Activated T-cell treated with anti-CD3 and anti-CD28 coated beads, Interleukin-2, amount 50 U/mL, for 24 hours (primary cell): ENCODE results near the gene AEBP1.
A peak's percentile ranks its signal among the peaks of the same experiment; 100 is the strongest.

Source experiments
- DNase-seq: peaks from one replicate; pipeline ENCODE4 v3.0.0-alpha.2; 2020
- H3K27ac Mint-ChIP-seq: 2 replicates; pipeline ENCODE4 v1.8.0; 2020; ENCODE audit warnings: mild to moderate bottlenecking, mixed read lengths
- H3K27me3 Mint-ChIP-seq: 2 replicates; pipeline ENCODE4 v1.8.0; 2020; ENCODE audit warnings: mixed read lengths
- H3K36me3 Mint-ChIP-seq: 2 replicates; pipeline ENCODE4 v1.8.0; 2020; ENCODE audit warnings: low read depth, mixed read lengths
- H3K4me1 Mint-ChIP-seq: 2 replicates; pipeline ENCODE4 v1.8.0; 2020; ENCODE audit warnings: low read depth, mixed read lengths
- H3K4me3 Mint-ChIP-seq: 2 replicates; pipeline ENCODE4 v1.8.0; 2020; ENCODE audit warnings: mild to moderate bottlenecking, moderate library complexity, mixed read lengths
- H3K9me3 Mint-ChIP-seq: 2 replicates; pipeline ENCODE4 v1.8.0; 2020; ENCODE audit warnings: mixed read lengths

Gene AEBP1

DNA sequence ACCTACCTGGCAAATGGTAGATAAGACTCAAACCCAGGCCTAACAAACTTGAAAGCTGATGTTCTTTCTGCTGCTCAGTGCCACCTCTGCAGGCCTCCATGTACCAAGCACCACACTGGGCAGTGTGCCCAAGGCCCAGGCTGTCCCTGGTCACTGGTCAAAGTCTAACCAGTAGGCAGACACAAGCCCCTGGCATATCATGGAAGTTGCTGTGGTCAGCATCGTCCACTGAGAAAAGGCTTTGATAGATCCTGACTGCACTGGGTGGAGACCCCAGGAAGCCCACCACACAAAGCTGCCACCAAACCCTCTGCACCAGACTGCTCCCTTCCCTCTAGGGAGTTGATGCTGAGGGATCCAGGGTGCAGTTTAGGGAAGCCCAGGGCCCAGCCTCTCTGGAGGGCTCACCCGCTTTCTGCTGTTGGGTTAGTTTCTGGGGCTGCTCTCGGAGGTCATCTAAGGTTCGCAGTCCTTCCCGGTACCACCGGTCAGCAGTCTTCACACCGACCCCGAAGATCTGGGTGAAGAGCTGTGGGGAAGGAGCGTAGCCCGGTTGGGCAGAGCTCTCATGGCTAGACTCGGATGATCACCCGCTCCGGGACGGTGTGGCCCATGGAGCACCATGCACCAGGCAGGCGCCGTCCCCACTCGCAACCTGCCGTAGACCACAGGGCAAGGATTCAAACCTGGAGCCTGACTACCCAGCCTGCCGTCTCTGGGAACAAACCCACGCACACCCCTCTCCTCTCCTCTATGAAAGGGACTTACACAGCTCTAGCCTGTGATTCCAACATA lies 27.8 kb upstream of the AEBP1 start:
- Mint-ChIP-seq H3K27ac (peak overlapping the region; percentile 92), H3K9me3 (no peaks in the 10 kb centered on the region), H3K36me3 (peaks cover 99% of the 10 kb centered on the region), H3K4me3 (no peak overlapping the region), H3K4me1 (peaks cover 58% of the 10 kb centered on the region), H3K27me3 (no peaks in the 10 kb centered on the region)
- no peak for DNase-seq

DNA sequence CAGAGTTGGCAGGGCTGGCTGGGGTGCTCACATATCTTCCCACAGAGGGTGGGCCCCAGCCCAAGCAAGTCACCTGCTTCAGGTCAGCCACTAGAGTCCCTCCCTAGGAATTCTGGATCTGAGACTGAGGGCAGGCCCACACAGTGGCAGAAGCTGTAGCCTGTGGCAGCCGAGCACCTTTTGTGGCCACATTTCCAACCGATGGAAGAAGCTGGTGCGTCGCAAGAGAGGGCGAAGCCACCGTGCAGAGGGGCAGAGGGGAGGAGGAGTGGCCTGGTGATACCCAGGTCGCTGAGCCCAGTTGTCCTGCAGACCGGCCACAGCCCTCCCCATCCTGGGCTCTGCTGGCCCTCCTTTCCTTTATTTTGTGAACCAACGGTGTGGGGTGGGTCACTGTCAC lies 27.1 kb upstream of the AEBP1 start:
- peaks cover 100% of the 10 kb centered on the region for H3K36me3 Mint-ChIP-seq
- H3K9me3 Mint-ChIP-seq, result no peaks in the 10 kb centered on the region
- no peak for DNase-seq
- H3K4me1 Mint-ChIP-seq, result peaks cover 59% of the 10 kb centered on the region
- H3K4me3 Mint-ChIP-seq, result no peak overlapping the region
- peak overlapping the region; percentile 92 for H3K27ac Mint-ChIP-seq
- H3K27me3 Mint-ChIP-seq, result no peaks in the 10 kb centered on the region

DNA sequence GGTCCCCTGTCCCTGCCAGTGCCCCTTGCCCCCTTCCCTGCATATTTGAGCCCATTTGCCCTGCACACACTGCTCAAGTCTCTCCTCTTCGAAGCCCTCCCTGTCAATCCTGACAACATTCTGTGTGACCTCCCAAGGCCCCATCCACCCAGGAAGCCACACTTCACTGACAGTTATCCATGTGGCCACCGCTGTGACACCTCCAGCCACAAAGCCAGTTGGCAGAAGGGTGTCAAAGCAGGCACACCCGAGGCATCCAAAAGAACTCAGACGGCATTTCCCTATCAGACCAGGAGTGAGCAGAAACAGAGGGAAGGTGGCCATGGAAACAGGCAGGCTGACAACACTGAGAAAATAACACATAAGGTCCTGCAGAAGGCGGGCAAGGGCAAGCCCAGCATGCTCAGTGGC lies 26.5 kb upstream of the AEBP1 start:
- Mint-ChIP-seq H3K36me3 (peaks cover 95% of the 10 kb centered on the region), H3K4me1 (peaks cover 54% of the 10 kb centered on the region), H3K9me3 (no peaks in the 10 kb centered on the region), H3K27me3 (no peaks in the 10 kb centered on the region), H3K4me3 (no peak overlapping the region), H3K27ac (peak overlapping the region; percentile 92)
- DNase-seq, result no peak

DNA sequence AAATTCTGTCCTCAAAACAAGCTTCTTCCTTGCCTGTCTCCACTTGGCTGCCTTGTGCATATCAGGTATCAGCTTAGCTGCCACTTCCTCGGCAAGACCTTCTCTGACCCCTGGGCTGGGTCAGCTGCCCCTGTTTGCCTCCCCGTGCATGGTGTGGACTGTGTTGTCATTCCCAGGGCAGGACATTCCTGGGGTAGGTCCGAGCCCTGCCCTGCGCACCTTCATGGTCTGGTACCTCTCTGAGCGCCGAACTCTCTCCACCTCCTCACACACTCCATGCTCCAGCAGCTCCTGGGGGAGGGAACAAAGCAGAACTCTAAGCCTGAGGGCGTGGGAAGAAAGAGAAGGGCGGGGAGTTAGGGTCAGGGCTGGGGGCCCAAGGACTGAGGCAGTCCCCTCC lies 25.6 kb upstream of the AEBP1 start:
- DNase-seq, result no peak
- no peak overlapping the region for H3K4me3 Mint-ChIP-seq
- H3K9me3 Mint-ChIP-seq, result no peaks in the 10 kb centered on the region
- peaks cover 87% of the 10 kb centered on the region for H3K36me3 Mint-ChIP-seq
- peaks cover 58% of the 10 kb centered on the region for H3K4me1 Mint-ChIP-seq
- no peaks in the 10 kb centered on the region for H3K27me3 Mint-ChIP-seq
- H3K27ac Mint-ChIP-seq, result peak overlapping the region; percentile 92

DNA sequence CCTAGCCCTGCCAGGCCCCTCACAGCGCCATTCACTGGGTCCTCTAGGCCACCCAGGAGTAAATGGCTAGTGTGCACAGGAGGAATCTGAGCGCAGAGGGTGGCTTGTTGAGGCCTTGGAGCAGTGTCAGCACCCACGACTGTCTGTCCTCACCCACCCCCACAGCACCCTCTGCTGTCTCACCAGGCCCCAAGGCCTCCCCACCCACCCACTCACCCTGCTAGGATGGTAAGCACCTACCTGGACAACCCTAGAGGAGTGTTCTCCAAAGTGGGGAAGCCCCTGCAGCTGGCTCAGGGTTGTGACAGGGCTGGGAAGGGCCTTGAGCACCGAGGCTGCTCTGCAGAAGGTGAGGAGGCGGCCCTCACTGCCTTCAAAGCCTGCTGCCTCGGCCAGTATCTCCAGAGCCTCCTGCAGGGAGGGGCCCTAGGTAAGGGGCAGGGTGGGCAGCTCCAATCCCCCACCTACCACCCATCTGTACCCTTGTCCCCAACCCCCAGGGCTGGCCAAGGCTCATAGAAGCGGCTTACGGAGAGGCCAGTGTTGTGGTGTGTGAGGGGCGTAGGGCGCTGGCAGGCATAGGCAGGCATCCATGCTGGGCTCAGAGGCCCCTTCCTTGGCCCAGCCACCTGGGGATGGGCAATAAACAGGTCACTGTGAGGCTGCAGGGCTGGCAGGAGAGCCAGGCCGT lies 24.7 kb upstream of the AEBP1 start:
- DNase-seq, result no peak
- Mint-ChIP-seq H3K9me3 (no peaks in the 10 kb centered on the region), H3K36me3 (peaks cover 77% of the 10 kb centered on the region), H3K4me3 (no peak overlapping the region), H3K27ac (peak overlapping the region; percentile 92), H3K27me3 (no peaks in the 10 kb centered on the region), H3K4me1 (peaks cover 55% of the 10 kb centered on the region)

DNA sequence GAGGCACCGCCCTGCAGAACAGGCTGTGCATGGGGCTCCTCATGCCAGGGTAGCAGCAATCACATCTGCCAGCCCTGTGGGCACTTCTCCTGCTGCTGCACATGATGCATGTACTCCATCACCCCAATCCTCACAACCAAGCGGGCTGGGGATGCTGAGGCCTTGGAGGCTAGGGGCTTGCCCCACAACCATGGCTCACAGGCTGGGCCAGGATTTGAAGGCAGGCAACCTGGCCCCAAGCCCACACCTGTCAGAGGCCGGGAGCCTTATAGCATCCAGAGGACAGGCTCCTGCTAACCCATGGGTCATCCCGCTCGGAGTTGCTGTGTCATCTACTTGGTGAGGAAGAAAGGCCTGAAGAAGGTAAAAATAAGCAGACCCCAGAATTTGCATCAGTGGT lies 24.0 kb upstream of the AEBP1 start:
- Mint-ChIP-seq H3K9me3 (no peaks in the 10 kb centered on the region), H3K36me3 (peaks cover 71% of the 10 kb centered on the region), H3K27ac (peak overlapping the region; percentile 92), H3K27me3 (no peaks in the 10 kb centered on the region), H3K4me1 (peaks cover 53% of the 10 kb centered on the region), H3K4me3 (peak overlapping the region; percentile 87)
- no peak for DNase-seq

DNA sequence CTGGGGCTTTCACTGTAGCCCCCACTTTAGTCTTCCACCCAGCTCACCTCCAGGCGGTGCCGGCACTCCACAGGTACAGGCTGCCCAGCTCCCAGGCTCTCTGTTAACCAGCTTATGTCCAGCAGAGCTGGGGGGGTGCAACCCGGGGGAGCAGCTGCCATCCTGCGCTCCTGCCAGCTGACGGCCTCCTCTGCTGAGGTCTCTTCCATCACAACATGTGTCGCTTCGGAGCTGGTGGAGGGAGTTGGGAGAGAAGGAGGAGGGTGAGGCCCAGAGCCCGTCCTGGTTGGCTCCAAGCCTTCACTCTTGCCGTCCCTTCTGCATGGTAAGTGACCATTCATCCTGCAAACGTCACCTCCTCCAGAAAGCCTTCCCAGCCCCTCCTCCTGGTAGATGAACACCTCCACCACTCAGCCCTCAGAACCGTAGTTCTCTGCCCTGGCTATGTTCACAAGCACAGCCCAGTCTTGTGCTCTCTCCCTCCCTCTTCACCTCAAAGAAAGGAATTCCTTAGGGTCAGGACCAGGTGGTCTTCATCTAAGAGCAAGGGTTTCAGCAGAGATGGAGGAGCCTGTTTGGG lies 23.4 kb upstream of the AEBP1 start:
- H3K9me3 Mint-ChIP-seq, result no peaks in the 10 kb centered on the region
- H3K27ac Mint-ChIP-seq, result peak overlapping the region; percentile 92
- peaks cover 64% of the 10 kb centered on the region for H3K36me3 Mint-ChIP-seq
- H3K4me3 Mint-ChIP-seq, result peak overlapping the region; percentile 87
- peaks cover 53% of the 10 kb centered on the region for H3K4me1 Mint-ChIP-seq
- no peak for DNase-seq
- H3K27me3 Mint-ChIP-seq, result no peaks in the 10 kb centered on the region

DNA sequence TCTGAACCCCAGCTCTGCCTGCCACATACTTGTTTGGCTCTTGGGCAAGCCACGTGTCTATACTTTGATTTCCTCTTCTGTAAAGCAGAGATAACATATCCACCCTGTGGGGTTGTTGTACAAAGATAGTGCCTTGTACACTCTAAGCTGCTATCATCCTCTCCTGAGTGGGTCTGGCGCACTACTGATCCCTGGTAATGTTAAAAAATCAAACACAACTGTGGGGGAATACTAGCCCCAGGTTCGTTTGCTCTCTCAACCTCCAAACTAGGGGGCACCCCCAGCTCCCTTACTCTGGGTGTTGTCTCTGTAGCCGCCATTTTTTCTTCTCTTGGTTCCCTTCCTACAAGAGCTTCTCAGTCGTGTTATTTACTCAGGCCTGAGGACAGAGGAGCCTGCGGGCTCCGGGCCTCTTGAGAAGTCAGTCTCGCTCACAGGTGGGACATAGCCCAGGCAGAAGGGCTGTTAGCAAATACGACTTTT lies 22.8 kb upstream of the AEBP1 start:
- peaks cover 53% of the 10 kb centered on the region for H3K4me1 Mint-ChIP-seq
- H3K36me3 Mint-ChIP-seq, result peaks cover 59% of the 10 kb centered on the region
- H3K4me3 Mint-ChIP-seq, result peak overlapping the region; percentile 87
- H3K9me3 Mint-ChIP-seq, result no peaks in the 10 kb centered on the region
- no peaks in the 10 kb centered on the region for H3K27me3 Mint-ChIP-seq
- peak; percentile 64 for DNase-seq
- peak overlapping the region; percentile 92 for H3K27ac Mint-ChIP-seq

DNA sequence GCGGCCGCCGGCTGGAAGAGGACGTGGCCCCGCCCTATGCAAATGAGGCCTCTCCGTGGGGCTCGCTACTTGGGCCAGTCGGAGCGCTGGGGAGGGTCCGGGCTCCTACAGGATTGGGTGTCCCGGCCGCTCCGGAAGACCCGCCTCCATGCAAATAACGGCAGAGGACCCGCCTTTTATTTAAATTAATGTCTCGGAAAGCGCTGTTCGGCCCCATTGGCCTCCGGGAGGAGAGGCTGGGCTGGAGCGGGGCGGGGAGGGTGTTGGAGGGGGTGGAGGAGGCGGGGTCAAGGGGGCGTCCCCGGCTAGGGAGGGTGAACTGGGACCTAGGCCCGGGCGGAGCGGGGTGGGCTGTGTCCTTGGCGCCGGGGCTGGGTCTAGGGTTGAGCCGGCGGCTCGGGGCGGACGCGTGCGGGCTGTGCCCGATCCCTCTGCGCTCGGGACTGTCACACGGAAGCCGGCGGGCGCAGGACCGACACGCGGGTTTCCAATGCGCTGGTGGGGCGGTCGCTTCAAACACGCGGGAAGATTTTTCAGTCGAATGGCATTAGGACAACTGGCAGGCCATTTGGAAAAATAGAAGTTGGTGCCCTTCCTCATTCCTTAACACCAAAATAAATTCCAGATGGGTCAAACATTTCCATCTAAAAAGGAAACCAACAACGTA lies 21.5 kb upstream of the AEBP1 start:
- Mint-ChIP-seq H3K4me3 (peak overlapping the region; percentile 82), H3K4me1 (peaks cover 45% of the 10 kb centered on the region), H3K27me3 (no peaks in the 10 kb centered on the region), H3K27ac (peak overlapping the region; percentile 83), H3K9me3 (no peaks in the 10 kb centered on the region), H3K36me3 (peaks cover 45% of the 10 kb centered on the region)
- DNase-seq, result peak; percentile 97

DNA sequence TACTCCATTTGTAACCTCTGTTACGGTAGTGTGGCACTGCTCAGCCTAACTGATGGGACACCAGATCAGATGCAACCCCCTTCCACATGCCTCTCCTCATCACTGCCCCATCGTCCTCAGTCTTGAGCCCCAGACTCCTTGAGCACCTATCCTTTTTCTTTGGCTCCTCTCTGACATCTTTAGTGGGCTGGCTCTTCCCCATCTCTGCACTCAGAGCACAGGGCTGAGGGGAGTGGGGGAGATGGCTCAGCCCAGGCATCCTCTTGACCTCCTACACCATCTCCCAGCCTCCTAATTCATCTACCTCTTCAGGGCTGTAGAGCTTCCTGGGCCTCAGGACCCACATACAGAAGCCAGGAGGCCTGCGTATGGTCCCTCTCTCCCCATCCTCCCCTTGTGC lies 20.3 kb upstream of the AEBP1 start:
- Mint-ChIP-seq H3K27me3 (no peaks in the 10 kb centered on the region), H3K4me3 (no peak overlapping the region), H3K36me3 (peaks cover 34% of the 10 kb centered on the region), H3K4me1 (peaks cover 37% of the 10 kb centered on the region), H3K27ac (no peak overlapping the region), H3K9me3 (no peaks in the 10 kb centered on the region)
- DNase-seq, result no peak

DNA sequence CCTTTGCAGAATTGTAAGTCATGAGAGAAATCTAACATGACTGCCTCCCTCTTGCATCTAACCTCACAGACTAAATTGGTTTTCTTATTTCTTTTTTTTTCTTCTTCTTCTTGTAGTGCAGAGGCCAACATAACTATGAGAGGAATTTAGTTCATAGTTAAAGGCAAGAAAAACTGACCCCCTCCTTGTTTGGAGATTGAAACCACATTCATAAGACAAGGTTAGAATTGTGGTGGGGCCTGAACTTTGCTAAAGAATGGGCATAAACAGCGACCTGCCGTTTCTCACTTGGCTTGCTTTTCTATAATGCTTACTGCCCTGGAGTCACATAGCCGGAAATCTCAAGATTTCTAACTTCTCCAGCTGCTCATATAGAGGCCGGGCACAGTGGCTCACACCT lies 19.4 kb upstream of the AEBP1 start:
- H3K4me1 Mint-ChIP-seq, result peaks cover 28% of the 10 kb centered on the region
- H3K27ac Mint-ChIP-seq, result no peak overlapping the region
- no peak for DNase-seq
- H3K4me3 Mint-ChIP-seq, result no peak overlapping the region
- H3K36me3 Mint-ChIP-seq, result peaks cover 25% of the 10 kb centered on the region
- no peaks in the 10 kb centered on the region for H3K9me3 Mint-ChIP-seq
- no peaks in the 10 kb centered on the region for H3K27me3 Mint-ChIP-seq

DNA sequence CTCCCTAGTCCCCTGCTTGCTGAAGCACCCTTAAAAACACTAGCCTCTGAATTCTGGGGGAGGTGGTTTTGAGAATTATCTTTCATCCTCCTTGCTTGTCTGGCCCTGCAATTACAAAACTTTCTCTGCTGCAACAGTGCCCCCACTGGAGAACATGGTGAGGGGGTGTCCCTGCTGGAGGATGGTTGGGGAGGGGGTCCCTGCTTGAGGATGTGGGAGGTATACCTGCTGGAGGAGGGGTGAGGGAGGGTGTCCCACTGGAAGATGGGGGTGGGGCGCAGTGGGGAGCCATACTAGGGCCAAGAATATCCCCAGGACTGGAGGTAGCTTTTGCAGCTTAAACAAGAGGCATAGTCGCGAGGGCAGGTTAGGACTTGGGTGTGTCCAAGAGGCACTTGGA lies 18.6 kb upstream of the AEBP1 start:
- Mint-ChIP-seq H3K9me3 (no peaks in the 10 kb centered on the region), H3K4me3 (no peak overlapping the region), H3K36me3 (peaks cover 17% of the 10 kb centered on the region), H3K4me1 (peaks cover 20% of the 10 kb centered on the region), H3K27me3 (no peaks in the 10 kb centered on the region), H3K27ac (no peak overlapping the region)
- no peak for DNase-seq

DNA sequence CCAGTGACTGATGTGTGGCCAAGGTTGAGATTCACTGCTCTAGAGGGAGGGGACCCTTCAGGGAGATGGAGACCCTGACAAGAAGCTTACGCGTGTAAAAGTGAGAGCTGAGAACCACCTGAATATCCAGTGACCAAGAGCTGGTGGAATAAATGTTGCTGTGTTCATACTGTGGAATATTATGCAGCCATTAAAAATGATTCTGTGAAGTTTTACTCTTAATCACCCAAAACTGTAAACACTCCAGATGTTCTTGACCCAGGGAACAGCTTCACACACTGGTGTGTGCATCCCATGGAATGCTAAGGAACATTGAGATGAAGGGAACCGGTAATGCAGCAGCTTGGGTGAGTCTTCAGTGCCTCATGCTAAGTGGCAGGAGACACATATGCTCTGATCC lies 17.5 kb upstream of the AEBP1 start:
- H3K4me3 Mint-ChIP-seq, result no peak overlapping the region
- no peak for DNase-seq
- no peaks in the 10 kb centered on the region for H3K9me3 Mint-ChIP-seq
- H3K27ac Mint-ChIP-seq, result no peak overlapping the region
- peaks cover 10% of the 10 kb centered on the region for H3K4me1 Mint-ChIP-seq
- no peaks in the 10 kb centered on the region for H3K27me3 Mint-ChIP-seq
- H3K36me3 Mint-ChIP-seq, result peaks cover 6% of the 10 kb centered on the region

DNA sequence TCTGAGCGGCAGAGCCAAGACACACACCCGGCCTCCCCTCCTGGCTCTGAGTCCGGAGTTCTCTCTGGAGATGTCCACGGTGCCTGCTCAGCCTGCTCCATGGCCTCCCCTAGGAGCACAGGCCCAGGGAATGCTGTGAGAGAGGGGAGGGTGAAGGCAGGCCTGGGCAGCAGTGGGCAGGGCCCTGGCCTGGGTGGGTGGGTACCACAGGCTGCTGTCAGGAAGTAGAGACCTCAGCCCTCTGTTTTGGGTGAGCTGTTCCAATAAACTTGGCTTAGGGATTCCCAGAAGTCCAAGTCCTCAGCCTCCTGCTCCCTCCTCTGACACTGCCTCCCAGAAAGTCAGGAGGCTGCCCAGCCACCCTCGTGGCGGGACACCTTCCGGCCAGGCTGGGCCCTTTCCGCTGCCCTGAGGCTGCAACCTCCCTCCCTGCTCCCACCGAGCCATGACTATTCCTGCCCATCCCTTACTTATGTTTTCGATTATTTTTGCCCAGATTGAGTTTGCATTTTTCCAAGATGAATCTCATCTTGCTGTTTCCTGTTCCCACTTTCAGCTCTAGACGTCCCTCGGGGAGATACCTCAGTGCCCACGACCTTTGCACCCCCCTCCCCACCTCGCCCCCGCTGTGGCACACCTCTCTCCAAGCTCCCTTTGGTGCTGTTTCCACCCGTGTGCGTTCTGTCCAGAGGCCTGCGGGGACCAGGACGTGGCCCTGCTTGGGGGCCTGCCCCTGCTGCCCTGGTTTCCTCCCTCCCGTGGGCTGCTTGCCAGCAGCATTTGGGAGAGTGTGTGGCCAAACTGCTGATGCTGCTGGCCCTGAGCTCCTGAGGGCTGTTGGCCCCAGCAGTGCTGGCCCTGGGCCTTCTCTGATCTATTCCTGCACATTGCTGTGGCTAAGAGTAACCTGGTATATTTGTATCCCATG lies 16.0 kb upstream of the AEBP1 start:
- Mint-ChIP-seq H3K4me1 (peaks cover 6% of the 10 kb centered on the region), H3K9me3 (no peaks in the 10 kb centered on the region), H3K27ac (no peak overlapping the region), H3K36me3 (no peaks in the 10 kb centered on the region), H3K27me3 (no peaks in the 10 kb centered on the region), H3K4me3 (no peak overlapping the region)
- no peak for DNase-seq
